GM18517 (cell line): Measurements from ENCODE around the gene SZRD1.

ENCODE experiments used
- ATAC-seq: cut with Tn5 transposase; IDR thresholded peaks from one replicate; pipeline ENCODE4 v1.9.1; 2021; ENCODE audit warnings: mild to moderate bottlenecking, moderate library complexity; ENCODE audit not compliant: unreplicated experiment

SZRD1 gene

GRCh38 chr1:16367258-16367967 lies 371 bp downstream of the SZRD1 start:
- ATAC-seq = peak; percentile 55

- ATAC-seq = no peak
Observed at GRCh38 chr1:16367968-16368890, 1.2 kb downstream of the SZRD1 start.

GRCh38 chr1:16369821-16370220 lies 2.8 kb downstream of the SZRD1 start:
- no peak for ATAC-seq

- no peak for ATAC-seq
Observed at GRCh38 chr1:16371725-16372124, 4.7 kb downstream of the SZRD1 start.

GRCh38 chr1:16372535-16373285 lies 5.7 kb downstream of the SZRD1 start:
- no peak for ATAC-seq

GRCh38 chr1:16374266-16374665 lies 7.2 kb downstream of the SZRD1 start:
- ATAC-seq = no peak

- no peak for ATAC-seq
Observed at GRCh38 chr1:16375521-16376340, 8.7 kb downstream of the SZRD1 start.

- ATAC-seq = no peak
Observed at GRCh38 chr1:16376971-16377370, 9.9 kb downstream of the SZRD1 start.

- no peak for ATAC-seq
Observed at GRCh38 chr1:16378443-16378842, 11.4 kb downstream of the SZRD1 start.

GRCh38 chr1:16380868-16381267 lies 13.8 kb downstream of the SZRD1 start:
- no peak for ATAC-seq

- no peak for ATAC-seq
Observed at GRCh38 chr1:16383888-16384287, 16.8 kb downstream of the SZRD1 start.

- ATAC-seq = no peak
Observed at GRCh38 chr1:16385659-16386453, 18.8 kb downstream of the SZRD1 start.

- no peak for ATAC-seq
Observed at GRCh38 chr1:16386454-16387113, 19.5 kb downstream of the SZRD1 start.

GRCh38 chr1:16387201-16388188 lies 20.5 kb downstream of the SZRD1 start:
- ATAC-seq = no peak

- no peak for ATAC-seq
Observed at GRCh38 chr1:16391411-16391810, 24.4 kb downstream of the SZRD1 start.

GRCh38 chr1:16392740-16393569 lies 25.9 kb downstream of the SZRD1 start:
- no peak for ATAC-seq
